Globus pallidus (tissue), 1 donor: Measurements from ENCODE around the gene PTGS1.
"Not testable (repeated sequence)": the region's sequence is repeated elsewhere in the genome, so short reads cannot be mapped to it uniquely, and the experiment has no call there.

Experiments used
- DNase-seq: peaks from one replicate; pipeline ENCODE4 v3.0.0-alpha.2; 2015; ENCODE audit warnings: low spot score

Gene PTGS1

DNA sequence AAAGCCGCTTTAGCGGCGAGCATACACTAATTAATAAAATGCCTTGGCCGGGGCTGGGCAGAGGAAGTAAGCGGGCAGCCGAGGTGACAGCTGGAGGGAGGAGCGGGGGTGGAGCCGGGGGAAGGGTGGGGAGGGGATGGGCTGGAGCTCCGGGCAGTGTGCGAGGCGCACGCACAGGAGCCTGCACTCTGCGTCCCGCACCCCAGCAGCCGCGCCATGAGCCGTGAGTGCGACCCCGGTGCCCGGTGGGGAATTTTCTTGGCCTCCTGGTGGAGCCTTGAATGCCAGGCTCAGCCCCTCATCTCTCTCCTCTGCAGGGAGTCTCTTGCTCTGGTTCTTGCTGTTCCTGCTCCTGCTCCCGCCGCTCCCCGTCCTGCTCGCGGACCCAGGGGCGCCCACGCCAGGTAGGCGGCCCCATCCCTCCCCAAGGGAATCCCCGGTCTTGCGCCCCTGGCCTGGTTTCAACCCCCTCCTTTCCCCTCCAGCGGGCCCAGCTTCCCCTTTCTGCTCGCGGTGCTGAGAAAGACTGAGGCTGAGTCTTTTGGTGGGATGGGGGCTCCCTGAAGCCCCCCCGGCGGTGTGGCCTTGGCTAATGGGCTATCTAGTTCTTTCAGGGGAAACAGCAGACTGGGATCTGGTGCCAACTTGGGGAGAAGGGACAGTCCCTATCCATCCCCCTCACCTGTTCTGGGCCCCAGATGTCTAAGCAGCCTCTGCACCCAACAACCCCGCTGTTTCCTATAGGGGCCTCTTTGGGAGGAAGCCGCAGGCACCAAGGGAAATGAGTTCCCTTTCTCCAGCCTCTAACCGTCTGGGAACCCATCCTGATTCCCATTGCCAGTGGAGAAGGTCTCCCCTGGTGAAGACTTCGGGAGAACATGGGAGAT, at the start of gene PTGS1:
TSS of gene PTGS1 (plus strand) at position 156 of the 887 bp plus-strand sequence. CDS start at position 217, 61 bp downstream.
- DNase-seq = no peak

DNA sequence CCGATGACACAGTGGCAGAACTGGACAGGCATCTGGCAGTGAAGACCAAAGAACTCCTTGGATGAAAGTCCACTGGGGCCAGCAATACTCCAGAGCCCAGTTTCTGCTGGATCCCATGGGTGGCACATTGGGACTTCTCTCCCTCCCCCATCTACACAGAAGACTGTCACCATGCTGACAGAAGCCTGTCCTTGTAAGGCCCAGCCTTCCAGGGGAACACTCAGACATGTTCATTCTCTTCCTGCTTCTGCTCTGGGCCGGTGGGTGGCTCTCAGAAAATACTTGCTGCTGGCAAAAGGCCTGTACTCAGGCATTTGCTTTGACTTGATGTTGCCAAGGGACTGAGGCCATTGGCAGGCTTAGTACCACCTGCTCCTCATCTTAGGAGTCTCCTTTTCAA, 48.3 kb upstream of the PTGS1 start:
- DNase-seq = peak; percentile 17

DNA sequence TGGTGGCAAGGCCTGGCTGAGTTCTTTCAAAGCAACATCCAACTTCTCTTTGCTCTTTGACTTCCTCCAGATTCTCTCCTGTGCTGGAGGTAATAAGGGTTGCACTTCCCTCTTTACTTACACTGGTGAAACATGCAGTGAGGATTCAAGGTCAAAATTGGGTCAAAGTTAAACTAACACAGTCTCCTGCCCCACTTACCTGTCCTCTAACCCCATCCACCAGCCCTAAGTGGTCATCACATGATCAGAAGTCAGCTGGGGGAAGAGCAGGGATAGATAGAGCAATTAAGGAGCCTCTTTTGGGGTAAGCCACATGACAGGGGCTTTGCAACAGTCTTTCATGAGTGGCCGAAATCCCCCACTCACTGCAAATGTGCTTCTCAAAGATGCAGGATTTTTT, 46.2 kb upstream of the PTGS1 start:
- DNase-seq = not testable (repeated sequence)

DNA sequence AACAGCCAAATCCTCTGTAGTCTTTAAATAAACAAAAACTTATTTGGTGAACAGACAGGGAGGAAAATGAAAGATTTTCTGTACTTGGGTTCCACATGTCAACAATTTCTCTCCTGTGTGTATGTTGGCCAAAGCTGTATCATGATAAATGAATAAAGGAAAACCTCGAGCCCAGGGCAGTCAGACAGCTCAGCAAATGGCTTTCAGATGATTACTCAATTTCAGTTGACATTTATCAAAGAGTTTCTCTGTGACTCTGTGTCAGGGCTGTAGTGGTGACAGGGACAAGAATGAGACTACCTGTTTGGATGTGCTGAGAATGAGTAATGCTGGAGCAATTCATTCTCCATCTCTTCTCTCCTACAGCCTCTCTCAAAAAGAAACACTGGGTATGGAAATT, 45.7 kb upstream of the PTGS1 start:
- no peak for DNase-seq

DNA sequence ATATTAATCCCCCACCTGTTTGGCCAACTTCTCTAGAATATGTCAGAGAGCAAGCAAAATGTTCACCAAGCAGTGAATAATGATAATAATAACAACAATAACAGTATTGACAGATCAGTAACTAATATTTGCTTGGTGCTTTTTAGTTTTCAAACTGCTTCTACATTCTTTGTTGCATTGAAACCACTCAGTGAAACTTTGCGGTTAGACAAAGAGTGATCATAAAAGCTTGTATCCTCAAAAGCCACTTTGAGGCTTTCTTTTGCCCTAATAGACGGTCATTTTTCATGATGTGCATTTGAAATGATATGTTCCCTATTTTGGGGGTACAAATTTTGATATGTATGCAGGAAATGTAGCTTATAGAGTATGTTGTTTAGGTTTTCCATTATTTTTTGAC, 43.6 kb upstream of the PTGS1 start:
- no peak for DNase-seq

DNA sequence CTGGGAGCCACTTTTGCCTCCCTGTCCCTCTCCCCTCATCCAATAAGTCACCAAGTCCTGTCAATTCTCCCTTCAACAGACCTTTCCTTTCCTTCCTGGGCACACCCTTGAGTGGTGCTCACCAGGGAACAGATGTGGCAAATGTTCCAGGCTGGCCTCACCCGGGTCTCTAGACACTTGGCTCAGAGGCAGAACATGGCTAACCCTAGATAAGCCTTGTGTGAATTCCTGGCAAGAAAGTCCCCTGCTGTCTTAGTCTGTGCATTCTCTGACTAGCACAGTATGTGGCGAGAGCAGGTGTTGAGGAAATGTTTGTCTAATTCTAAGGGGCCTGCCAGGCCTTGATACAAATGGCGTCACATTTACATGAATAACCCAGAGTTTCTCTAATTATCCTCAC, 41.2 kb upstream of the PTGS1 start:
- no peak for DNase-seq

DNA sequence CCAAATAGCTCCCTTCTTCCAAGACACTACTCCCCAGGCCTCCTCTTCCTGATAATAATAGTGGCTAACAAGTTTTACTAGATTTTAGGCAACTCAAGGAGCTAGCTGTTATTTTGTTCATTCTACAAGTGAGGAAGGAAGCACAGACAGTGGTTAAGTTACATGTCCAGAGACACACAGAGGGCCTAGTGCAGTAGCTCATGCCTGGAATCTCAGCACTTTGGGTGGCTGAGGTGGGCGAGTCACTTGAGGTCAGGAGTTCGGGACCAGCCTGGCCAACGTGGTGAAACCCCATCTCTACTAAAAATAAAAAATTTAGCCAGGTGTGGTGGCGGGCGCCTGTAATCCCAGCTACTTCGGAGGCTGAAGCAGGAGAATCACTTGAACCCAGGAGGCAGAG, 40.4 kb upstream of the PTGS1 start:
- not testable (repeated sequence) for DNase-seq

DNA sequence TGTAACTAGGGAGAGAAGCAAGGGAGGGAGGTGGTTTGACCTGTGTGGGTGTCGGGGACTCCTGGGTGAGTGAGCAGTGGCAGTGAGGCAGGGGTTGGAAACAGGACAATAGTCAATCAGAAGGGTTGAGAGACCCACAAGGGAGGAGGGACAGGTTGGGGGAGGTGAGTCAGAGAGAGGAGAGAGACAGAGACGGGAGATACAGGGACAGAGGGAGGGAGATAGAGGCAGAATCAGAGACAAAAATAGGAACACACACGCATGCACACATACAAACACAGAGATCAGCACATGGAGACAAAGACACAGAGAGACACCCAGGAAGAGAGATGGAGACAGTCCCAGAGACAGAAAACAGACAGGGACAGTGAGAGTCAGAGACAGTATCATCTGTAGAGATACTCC, 39.3 kb upstream of the PTGS1 start:
- no peak for DNase-seq

DNA sequence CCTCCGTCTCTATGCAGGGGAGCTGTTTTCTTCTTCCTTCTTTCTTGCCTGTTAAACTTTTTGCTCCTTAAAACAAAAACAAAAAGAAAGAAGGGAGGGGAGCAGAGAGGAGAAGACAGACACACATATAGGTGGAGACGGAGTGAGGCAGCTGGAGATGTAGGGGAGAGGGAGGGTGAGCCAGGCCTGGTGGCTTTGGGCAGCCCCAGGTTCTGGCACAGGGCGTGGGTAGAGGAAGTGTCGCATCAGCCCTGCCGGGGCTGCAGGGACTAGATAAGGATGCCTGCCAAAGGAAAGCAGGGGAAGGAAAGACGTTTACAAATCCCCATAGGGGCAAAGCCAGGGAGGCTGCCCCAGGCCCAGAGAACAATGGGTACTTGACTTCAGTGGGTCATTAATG, 38.7 kb upstream of the PTGS1 start:
- no peak for DNase-seq

DNA sequence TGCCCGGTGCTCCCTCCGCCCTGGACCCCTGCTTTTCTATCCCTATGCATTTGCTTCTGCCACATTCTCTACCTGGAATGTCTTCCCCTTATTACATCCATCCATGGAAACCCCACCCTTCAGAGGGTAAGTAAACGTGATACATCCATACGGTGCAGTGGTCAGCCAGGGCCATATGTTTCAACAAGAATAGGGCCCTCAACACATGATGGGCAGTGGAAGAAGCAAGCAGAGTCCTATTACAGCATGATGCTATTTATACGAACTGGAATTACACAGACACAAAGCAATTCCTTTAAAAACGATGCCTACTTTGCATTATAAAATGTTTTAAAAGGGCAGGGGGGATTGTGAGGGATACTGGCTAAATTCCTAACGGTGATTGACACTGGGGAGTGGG, 38.2 kb upstream of the PTGS1 start:
- no peak for DNase-seq

DNA sequence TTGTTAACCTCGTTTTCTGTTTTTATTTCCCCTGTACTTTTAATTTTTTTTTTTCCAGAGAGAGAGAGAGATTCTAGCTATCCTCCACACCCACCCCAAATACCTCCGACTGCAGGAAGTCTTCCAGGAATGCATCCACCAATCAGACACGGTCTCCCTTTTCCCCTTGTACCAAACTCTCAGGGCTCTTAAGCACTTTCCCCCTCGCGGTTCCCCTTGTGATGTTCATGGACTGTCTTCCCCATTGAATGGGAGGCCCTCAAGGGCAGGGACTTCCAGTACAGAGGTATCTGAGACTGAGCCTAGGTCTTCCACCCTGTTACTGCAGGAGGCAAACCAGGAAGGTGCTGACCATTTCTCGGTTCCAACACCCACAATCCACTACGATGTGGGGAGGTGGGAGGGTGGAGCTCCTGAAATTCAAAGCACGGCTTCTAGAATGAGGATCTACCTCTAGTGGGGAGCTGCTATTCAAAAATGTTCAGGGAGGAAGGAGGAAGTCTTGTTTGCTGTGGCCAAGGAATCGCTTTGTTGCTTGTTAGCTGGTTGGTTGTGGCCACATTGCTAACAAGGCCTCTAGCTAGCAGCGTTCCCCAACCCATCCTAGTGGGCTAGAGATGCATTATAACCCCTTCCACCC, 37.5 kb upstream of the PTGS1 start:
- DNase-seq = no peak

DNA sequence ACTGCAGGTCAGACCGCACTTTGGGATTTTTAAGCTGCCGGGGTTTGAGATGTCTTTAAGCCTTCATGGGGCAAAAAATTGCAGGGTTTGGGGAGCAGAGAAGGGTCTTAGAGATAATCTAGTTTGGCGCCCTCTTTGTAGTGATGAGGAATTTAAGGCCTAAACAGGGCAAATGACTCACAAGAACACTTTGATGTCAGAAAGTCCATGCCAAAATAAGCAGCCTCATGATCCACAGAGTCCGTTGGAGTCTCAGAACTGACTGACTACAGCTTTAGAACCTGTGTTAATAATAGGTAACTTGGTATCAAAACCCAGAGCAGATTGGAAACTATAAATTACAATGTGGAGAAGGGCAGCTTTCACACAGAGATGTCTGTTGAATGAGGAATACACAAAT, 35.9 kb upstream of the PTGS1 start:
- DNase-seq = no peak

DNA sequence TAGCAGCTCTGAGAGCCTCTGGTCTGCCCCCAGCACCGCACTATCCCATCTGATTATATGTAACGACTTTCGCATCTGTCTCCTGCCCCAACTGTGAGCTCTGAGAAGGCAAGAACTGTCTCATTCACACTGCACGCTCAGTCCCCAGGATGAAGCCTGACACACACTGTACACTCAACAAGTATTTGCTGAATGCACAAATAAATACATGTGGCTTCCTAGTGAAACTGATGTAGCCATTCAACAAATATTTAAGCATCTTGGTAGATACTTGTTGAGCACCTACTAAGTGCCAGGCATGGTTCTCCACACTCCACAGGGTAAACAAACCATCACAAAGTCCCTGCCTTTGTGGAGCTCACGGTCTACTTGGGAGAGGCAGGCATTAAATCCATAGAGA, 34.6 kb upstream of the PTGS1 start:
- no peak for DNase-seq

DNA sequence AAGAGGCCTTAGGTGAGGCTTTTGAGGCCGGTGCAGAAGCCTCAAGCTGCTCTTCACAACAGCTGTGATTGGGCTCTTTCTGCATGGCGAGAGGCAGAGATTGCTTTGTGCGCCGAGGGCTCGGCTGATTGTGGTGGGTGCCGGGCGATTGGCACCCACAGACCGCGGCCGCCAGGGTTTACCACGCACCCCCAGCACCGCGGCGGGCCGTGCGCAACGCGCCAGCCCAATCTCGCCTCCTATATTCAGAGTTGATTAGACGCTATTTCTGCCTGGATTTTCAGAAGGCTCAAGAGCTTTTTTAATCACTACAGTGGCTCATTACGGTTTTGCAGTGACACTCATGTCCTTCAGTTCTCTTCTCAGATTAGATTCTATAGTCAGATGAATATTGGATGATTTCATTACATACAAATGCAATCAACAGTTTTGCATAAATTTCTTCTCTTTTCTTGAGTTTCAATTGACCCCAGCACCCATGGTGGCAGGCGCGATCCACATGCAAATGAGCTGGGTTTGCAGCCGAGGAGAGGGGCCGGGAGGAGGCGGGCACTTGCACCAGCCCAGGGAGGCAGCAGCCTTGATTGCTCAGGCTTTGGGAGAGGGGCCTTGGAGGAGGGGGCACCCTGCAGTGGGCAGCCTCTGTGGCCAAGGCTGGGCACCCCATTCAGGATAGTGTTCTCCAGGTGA, 33.8 kb upstream of the PTGS1 start:
- no peak for DNase-seq

DNA sequence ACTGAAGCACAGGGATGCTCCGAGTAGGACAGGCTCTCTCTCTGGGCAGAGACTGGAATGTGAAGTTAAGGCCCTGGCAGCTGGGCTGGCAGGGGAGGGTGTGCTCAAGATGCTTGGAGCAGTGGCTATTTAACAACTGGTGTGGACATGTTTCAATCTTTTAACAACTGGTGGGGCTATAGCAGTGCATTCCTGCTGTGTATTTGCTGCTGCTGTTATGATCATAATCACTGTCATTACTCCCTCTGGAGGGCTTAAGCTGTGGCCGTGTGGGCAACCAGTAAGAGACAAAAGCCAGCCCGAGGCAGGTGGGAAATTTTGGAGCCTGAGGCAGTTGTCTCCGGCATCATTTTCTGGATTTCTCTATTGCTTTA, 33.3 kb upstream of the PTGS1 start:
- DNase-seq = no peak

DNA sequence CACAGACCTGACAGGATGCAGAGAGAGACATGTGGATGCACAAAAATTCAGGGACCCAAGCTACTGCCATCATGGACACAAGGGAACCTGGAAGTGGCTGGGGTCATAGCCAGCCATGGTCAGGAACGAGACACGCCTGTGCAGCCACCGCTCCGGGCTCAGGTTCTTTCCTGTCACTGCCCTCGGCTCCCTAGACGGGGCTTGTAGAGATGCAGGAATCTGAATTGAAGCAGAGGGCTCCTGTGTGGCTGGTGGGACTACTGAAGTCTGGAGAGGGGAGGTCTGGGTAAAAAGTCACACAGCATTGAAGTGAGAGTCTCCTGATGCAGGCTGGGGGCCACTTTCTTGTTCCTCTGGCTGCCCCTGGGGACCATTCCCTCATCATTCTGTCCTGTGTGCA, 32.3 kb upstream of the PTGS1 start:
- DNase-seq = no peak

DNA sequence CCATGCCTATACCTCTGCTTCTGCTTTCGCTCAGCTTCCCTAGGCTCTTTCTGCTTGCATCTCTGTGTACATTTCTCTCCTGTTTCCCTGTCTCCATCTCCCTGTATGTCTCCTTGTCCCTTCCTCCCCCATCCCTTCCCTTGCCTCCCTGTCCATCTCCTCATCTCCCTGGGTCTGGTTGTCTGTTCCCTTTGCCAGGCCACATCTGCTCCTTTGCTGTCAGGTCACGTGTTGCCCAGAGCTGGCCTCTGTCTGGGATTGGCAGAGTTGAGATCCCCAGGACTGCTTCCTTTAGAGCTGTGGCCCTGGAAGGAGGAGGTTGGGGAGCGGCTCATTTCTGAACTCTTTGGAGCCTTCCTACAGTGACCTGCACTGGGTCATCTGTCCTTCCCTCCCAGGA, 31.8 kb upstream of the PTGS1 start:
- peak; percentile 46 for DNase-seq

DNA sequence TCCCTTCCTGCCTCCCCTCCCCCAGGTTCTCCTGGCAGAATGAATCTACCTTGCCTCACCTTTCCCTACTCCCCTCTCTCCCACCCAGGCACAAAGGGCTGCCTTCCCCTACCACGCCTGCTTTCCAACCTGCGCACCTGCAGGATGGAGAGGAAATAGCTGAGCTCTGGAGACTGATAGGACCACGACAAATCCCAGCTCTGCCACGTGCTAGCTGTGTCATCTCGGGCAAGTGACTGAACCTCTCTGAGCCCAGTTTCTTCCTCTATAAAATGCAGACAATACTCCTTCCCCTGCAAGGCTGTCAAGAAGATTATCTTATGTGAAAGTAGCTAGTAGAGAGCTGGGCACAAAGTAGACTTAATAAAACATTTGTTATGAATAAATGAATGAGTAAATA, 31.2 kb upstream of the PTGS1 start:
- no peak for DNase-seq

DNA sequence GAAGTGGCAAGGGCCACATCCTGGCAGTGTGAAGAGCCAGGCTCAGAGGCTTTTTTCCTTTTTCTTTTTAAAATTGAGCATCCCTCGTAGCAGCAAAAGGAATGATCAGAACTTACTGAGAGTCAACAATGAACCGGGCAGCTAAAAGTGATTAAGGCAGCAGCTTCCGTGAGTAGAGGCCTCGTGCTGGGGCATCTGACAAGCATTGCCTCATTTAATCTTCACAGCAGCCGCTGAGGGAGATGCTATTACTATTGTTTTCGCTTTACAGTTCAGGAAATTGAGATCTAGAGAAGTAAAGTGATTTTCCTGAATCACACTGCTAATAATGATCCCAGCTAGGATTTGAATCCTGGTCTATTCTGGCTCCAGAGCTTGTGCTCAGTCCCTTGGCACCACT, 30.7 kb upstream of the PTGS1 start:
- DNase-seq = no peak

DNA sequence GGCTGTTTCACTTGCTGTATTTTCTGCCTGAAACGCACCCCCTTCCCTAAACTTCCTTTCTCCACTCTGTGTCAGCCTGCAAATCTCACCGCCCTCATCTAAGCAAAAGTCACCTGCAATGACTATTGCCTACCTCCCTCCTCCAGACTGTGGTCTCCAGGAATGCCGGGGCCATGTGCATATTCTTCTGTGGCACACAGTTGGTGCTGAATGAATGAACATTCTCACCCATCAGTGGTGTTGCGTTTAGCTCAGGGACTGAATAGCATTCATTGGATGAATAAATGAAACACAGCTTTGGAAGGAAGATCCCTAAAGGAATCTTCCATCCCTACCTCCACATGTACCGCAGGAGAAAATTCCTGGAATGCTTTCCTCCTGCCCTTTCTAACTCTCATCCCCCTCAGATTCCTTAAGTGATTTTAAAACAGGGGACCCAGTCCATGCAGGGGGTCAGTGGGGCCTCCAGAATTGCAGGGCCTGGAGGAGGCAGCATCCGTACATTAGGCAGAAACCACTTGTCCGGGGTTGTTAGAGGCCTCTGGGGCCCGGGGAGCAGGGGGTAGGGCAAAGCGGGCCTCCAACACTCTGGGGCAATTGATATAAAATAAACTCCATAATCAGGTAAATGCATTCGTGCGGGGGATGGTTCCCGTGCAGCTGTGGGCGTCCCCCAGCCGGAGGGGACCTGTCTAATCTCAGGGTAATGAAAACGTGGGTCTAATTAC, 28.3 kb upstream of the PTGS1 start:
- DNase-seq = no peak

DNA sequence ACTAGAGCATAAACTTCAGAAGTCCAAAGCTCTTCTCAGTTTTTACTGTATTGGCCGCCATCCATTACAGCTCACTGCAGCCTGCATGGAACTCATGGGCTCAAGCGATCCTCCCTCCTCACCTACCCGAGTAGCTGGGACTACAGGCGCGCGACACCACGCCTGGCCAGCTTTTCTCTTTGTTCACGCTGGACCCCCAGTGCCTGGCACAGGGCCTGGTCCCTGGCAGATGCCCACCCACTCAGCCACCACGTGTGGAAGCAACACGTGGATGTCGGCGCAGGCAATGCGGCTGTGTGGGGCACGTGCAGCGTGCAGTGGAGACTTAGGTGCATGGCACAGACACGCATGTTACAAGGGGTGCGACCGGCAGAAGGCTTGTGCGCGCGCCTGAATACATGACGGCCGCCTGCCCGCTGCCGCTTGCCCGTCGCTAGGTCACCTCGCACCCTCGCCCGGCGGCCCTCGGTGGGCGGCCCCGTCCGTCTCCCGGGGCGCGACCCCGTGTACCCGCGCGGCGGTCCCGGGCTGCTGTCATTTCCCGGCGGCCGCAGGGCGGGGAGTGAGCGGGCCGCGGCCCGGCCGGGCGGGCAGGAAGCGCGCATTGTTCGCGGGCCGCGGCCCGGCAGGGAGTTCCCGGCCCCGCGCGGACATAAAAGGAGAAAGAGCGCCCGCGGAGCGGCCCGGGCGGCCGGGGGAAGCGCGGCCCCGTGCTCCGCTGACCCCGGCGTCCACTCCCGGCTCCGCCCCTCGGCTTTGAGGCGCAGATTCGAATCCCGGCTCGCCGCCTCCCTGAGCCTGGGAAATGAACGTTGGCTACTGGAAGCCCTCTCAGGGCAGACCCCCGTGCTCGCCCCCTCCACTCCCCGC, 24.1 kb upstream of the PTGS1 start:
- DNase-seq = no peak
